GM23338 (cell line): ENCODE results near the gene ZNF12. TPM values are rescaled to one million over a fixed set of nuclear protein-coding genes. Genes with fewer than 3 reads are reported as not detected.

Experiments
- ATAC-seq: fragments of 200-7000 bp; cut with Tn5 transposase; 3 replicates; pipeline ENCODE4 v1.9.1; 2020
- DNase-seq: peaks from one replicate; pipeline ENCODE4 v3.0.0-alpha.2; 2015; ENCODE audit warnings: low spot score
- H2AFZ ChIP-seq: fragments of 200-600 bp; sonication (generic); 2 replicates; pipeline ENCODE4 v1.8.0; 2016; ENCODE audit warnings: antibody characterized with exemption, mild to moderate bottlenecking, moderate library complexity
- H3F3A ChIP-seq: fragments of 200-600 bp; sonication (generic); replicated peaks from 2 replicates; pipeline ENCODE4 v1.8.0; 2017; ENCODE audit warnings: antibody characterized with exemption, mixed run types, low read depth
- H3K27ac ChIP-seq: fragments of 200-600 bp; sonication (generic); 2 replicates; pipeline ENCODE4 v1.6.1; 2016; ENCODE audit warnings: low read depth
- H3K27me3 ChIP-seq: fragments of 200-600 bp; sonication (generic); 2 replicates; pipeline ENCODE4 v1.8.0; 2016; ENCODE audit warnings: mild to moderate bottlenecking, mixed run types, moderate library complexity; ENCODE audit not compliant: insufficient read depth
- H3K36me3 ChIP-seq: fragments of 200-600 bp; sonication (generic); 2 replicates; pipeline ENCODE4 v1.8.0; 2016; ENCODE audit warnings: mild to moderate bottlenecking; ENCODE audit not compliant: insufficient read depth
- H3K4me1 ChIP-seq: fragments of 200-600 bp; sonication (generic); 2 replicates; pipeline ENCODE4 v1.8.0; 2016; ENCODE audit warnings: mild to moderate bottlenecking, moderate library complexity; ENCODE audit not compliant: insufficient read depth
- H3K4me2 ChIP-seq: fragments of 200-600 bp; sonication (generic); 2 replicates; pipeline ENCODE4 v1.7.1; 2017; ENCODE audit warnings: mixed run types
- H3K4me3 ChIP-seq: fragments of 200-600 bp; sonication (generic); 2 replicates; pipeline ENCODE4 v1.6.1; 2016; ENCODE audit warnings: mixed run types
- H3K79me2 ChIP-seq: fragments of 200-600 bp; sonication (generic); replicated peaks from 2 replicates; pipeline ENCODE4 v1.8.0; 2017; ENCODE audit warnings: mild to moderate bottlenecking; ENCODE audit not compliant: insufficient read depth
- H3K9me2 ChIP-seq: fragments of 200-600 bp; sonication (generic); 2 replicates; pipeline ENCODE4 v1.8.0; 2017; ENCODE audit not compliant: insufficient read depth
- H4K20me1 ChIP-seq: fragments of 200-600 bp; sonication (generic); replicated peaks from 2 replicates; pipeline ENCODE4 v1.8.0; 2017; ENCODE audit warnings: mild to moderate bottlenecking; ENCODE audit not compliant: insufficient read depth
- H3K27ac Mint-ChIP-seq: 2 replicates; pipeline ENCODE4 v1.8.0; 2020; ENCODE audit warnings: inconsistent platforms, mild to moderate bottlenecking, moderate library complexity, mixed read lengths
- H3K27me3 Mint-ChIP-seq: 3 replicates; pipeline ENCODE4 v1.8.0; 2022; ENCODE audit warnings: low read depth, mild to moderate bottlenecking, moderate library complexity, mixed read lengths, inconsistent platforms; ENCODE audit not compliant: insufficient read depth, poor library complexity
- H3K36me3 Mint-ChIP-seq: 3 replicates; pipeline ENCODE4 v1.8.0; 2021; ENCODE audit warnings: low read depth, mild to moderate bottlenecking, inconsistent platforms, moderate library complexity, mixed read lengths
- H3K4me1 Mint-ChIP-seq: 3 replicates; pipeline ENCODE4 v1.8.0; 2020; ENCODE audit warnings: mild to moderate bottlenecking, inconsistent platforms, mixed read lengths
- H3K4me3 Mint-ChIP-seq: 3 replicates; pipeline ENCODE4 v1.8.0; 2021; ENCODE audit warnings: moderate library complexity, mild to moderate bottlenecking, inconsistent platforms, mixed read lengths
- H3K9me3 Mint-ChIP-seq: 3 replicates; pipeline ENCODE4 v1.8.0; 2020; ENCODE audit warnings: moderate library complexity, mild to moderate bottlenecking, inconsistent platforms, mixed read lengths
- CREB1 ChIP-seq: fragments of 250-450 bp; sonication (Bioruptor Pico); IDR thresholded peaks from 2 replicates; pipeline ENCODE4 v1.5.0; 2020; ENCODE audit warnings: low read depth, mild to moderate bottlenecking, moderate library complexity
- ZNF114 ChIP-seq: fragments of 250-450 bp; sonication (Bioruptor Pico); IDR thresholded peaks from 2 replicates; pipeline ENCODE4 v1.5.0; 2020; ENCODE audit warnings: mild to moderate bottlenecking, moderate library complexity
- polyA plus RNA-seq: library from polyadenylated mRNA; unstranded; fragments of >200 nt; fragmentation: Nextera tagmentation; extraction: Ambion mirVana; gene quantifications from 2 replicates; pipeline ENCODE4 v1.2.1, GENCODE V29; 2016
- total RNA-seq: library from RNA; depleted of rRNA; stranded (reverse); fragments of >200 nt; shearing (Covaris generic); gene quantifications from 2 replicates; pipeline ENCODE4 v1.2.3, GENCODE V29; 2014
- TF ChIP-seq, protein P1 (sequence below): IDR thresholded peaks from 2 replicates; pipeline ENCODE4 v1.6.1; 2016; ENCODE audit warnings: antibody characterized with exemption
- TF ChIP-seq, protein P2 (sequence below): fragments of 250-450 bp; sonication (Bioruptor Pico); IDR thresholded peaks from 2 replicates; pipeline ENCODE4 v1.5.0; 2020; ENCODE audit warnings: mild to moderate bottlenecking, moderate library complexity

The ZNF12 gene
- total and polyA plus RNA-seq, 2 experiments from 2014 or later, result 9.6 to 17.8 TPM

DNA sequence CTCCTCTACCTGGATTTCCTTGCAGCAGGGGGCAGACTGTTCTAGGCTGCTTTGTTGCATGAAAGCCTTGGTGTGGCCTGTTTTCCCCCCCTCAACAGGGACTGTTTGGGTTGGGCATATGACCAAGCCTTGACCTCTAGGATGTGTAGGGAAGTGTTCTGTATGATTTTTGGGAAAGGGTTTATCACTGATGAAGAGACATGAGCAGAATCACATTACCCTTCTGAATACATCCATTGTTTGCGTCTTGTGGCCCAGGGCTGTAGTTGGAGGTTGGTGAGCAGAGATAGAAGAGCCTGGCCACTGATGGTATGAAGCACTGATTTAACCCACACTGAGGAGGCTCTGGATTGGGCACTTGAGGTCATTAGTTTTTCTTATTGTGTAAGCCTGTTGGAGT, 26.6 kb downstream of the ZNF12 start:
- H3K27ac ChIP-seq, result no peak overlapping the region
- H3K79me2 ChIP-seq, result no peaks in the 10 kb centered on the region
- H3K27me3 ChIP-seq, result no peaks in the 10 kb centered on the region; the same call in 1 of the 2 replicates
- no peak overlapping the region for H2AFZ ChIP-seq
- H3K9me2 ChIP-seq, result no peaks in the 10 kb centered on the region
- H3K4me3 ChIP-seq, result no peak overlapping the region
- peaks cover 15% of the 10 kb centered on the region for H3K27me3 Mint-ChIP-seq
- no peak overlapping the region for H3K4me2 ChIP-seq
- H3K36me3 ChIP-seq, result peaks cover 17% of the 10 kb centered on the region
- H3K27ac Mint-ChIP-seq, result no peak overlapping the region
- peaks cover 47% of the 10 kb centered on the region for H3K36me3 Mint-ChIP-seq
- H3K9me3 Mint-ChIP-seq, result peaks cover 58% of the 10 kb centered on the region
- TF ChIP-seq ZNF114 (CRISPR knock-in tag) (no peak), CREB1 (CRISPR knock-in tag) (no peak)
- TF ChIP-seq, protein P1, sequence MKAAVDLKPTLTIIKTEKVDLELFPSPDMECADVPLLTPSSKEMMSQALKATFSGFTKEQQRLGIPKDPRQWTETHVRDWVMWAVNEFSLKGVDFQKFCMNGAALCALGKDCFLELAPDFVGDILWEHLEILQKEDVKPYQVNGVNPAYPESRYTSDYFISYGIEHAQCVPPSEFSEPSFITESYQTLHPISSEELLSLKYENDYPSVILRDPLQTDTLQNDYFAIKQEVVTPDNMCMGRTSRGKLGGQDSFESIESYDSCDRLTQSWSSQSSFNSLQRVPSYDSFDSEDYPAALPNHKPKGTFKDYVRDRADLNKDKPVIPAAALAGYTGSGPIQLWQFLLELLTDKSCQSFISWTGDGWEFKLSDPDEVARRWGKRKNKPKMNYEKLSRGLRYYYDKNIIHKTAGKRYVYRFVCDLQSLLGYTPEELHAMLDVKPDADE, result no peak
- TF ChIP-seq, protein P2, sequence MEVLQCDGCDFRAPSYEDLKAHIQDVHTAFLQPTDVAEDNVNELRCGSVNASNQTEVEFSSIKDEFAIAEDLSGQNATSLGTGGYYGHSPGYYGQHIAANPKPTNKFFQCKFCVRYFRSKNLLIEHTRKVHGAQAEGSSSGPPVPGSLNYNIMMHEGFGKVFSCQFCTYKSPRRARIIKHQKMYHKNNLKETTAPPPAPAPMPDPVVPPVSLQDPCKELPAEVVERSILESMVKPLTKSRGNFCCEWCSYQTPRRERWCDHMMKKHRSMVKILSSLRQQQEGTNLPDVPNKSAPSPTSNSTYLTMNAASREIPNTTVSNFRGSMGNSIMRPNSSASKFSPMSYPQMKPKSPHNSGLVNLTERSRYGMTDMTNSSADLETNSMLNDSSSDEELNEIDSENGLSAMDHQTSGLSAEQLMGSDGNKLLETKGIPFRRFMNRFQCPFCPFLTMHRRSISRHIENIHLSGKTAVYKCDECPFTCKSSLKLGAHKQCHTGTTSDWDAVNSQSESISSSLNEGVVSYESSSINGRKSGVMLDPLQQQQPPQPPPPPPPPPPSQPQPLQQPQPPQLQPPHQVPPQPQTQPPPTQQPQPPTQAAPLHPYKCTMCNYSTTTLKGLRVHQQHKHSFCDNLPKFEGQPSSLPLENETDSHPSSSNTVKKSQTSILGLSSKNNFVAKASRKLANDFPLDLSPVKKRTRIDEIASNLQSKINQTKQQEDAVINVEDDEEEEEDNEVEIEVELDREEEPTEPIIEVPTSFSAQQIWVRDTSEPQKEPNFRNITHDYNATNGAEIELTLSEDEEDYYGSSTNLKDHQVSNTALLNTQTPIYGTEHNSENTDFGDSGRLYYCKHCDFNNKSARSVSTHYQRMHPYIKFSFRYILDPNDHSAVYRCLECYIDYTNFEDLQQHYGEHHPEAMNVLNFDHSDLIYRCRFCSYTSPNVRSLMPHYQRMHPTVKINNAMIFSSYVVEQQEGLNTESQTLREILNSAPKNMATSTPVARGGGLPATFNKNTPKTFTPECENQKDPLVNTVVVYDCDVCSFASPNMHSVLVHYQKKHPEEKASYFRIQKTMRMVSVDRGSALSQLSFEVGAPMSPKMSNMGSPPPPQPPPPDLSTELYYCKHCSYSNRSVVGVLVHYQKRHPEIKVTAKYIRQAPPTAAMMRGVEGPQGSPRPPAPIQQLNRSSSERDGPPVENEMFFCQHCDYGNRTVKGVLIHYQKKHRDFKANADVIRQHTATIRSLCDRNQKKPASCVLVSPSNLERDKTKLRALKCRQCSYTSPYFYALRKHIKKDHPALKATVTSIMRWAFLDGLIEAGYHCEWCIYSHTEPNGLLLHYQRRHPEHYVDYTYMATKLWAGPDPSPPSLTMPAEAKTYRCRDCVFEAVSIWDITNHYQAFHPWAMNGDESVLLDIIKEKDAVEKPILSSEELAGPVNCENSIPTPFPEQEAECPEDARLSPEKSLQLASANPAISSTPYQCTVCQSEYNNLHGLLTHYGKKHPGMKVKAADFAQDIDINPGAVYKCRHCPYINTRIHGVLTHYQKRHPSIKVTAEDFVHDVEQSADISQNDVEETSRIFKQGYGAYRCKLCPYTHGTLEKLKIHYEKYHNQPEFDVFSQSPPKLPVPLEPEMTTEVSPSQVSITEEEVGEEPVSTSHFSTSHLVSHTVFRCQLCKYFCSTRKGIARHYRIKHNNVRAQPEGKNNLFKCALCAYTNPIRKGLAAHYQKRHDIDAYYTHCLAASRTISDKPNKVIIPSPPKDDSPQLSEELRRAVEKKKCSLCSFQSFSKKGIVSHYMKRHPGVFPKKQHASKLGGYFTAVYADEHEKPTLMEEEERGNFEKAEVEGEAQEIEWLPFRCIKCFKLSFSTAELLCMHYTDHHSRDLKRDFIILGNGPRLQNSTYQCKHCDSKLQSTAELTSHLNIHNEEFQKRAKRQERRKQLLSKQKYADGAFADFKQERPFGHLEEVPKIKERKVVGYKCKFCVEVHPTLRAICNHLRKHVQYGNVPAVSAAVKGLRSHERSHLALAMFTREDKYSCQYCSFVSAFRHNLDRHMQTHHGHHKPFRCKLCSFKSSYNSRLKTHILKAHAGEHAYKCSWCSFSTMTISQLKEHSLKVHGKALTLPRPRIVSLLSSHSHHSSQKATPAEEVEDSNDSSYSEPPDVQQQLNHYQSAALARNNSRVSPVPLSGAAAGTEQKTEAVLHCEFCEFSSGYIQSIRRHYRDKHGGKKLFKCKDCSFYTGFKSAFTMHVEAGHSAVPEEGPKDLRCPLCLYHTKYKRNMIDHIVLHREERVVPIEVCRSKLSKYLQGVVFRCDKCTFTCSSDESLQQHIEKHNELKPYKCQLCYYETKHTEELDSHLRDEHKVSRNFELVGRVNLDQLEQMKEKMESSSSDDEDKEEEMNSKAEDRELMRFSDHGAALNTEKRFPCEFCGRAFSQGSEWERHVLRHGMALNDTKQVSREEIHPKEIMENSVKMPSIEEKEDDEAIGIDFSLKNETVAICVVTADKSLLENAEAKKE (CRISPR knock-in tag), result no peak
- peaks cover 2% of the 10 kb centered on the region; the same call in 1 of the 3 replicates for H3K4me1 Mint-ChIP-seq
- no peak for DNase-seq
- no peaks in the 10 kb centered on the region for H3K4me1 ChIP-seq
- no peak overlapping the region for H3K4me3 Mint-ChIP-seq
- peaks cover 9% of the 10 kb centered on the region; the same call in 1 of the 2 replicates for H3F3A ChIP-seq
- no peak for ATAC-seq
- no peaks in the 10 kb centered on the region for H4K20me1 ChIP-seq
